ENCODE results near the gene SLC66A1. TPM values are rescaled to one million over a fixed set of nuclear protein-coding genes. Genes with fewer than 3 reads are reported as not detected.

The SLC66A1 gene
- total and polyA plus RNA-seq, 2 donors (not counting 3 experiments of a cell fraction or from before 2014, with no cell fraction given), result 15.3 to 32.6 TPM

GRCh38 chr1:19360432-19360831, 48.3 kb downstream of the SLC66A1 start:
- CTCF ChIA-PET, result no interaction called here
- Histone ChIP-seq H3K4me2 (ENCODE audit: insufficient read depth, low read length) (no peak overlapping the region), H4K20me1 (replicated peaks; ENCODE audit: control insufficient read depth, extremely low read depth, insufficient read depth, low read length) (no peaks in the 10 kb centered on the region)

More at GRCh38 chr1:19360432-19360831, 48.3 kb downstream of the SLC66A1 start:
- Histone ChIP-seq H3K27ac (ENCODE audit: insufficient read depth, low read depth, low read length) (no peak overlapping the region), H3K9ac (replicated peaks; ENCODE audit: extremely low read depth, insufficient read depth, low read length) (no peak overlapping the region), H3K27me3 (ENCODE audit: control insufficient read depth in 2 of 2, insufficient read depth in 2 of 2, low read length in 2 of 2) (no peaks in the 10 kb centered on the region), H3K79me2 (ENCODE audit: control insufficient read depth, insufficient read depth, low read length) (peaks cover 5% of the 10 kb centered on the region), H3K4me1 (ENCODE audit: control insufficient read depth, extremely low read depth, insufficient read depth, low read length) (no peaks in the 10 kb centered on the region), H2AFZ (ENCODE audit: low read depth, low read length) (no peak overlapping the region), H3K4me3 (replicated peaks in 1 of 3; ENCODE audit: insufficient read depth in 1 of 3, low read depth in 1 of 3, low read length in 3 of 3) (no peak overlapping the region), H3K9me1 (replicated peaks; ENCODE audit: control insufficient read depth, extremely low read depth, insufficient read depth, low read length) (no peaks in the 10 kb centered on the region), H3K9me3 (replicated peaks; ENCODE audit: control insufficient read depth, insufficient read depth, low read length) (no peaks in the 10 kb centered on the region), H3K36me3 (ENCODE audit: control insufficient read depth in 2 of 2, extremely low read depth in 1 of 2, insufficient read depth in 2 of 2, low read length in 2 of 2) (peaks cover 0 to 21% of the 10 kb centered on the region in 2 experiments)
- dilution Hi-C loops (cut with MboI; ENCODE audit: extremely low pct_ligation_motif_present, low sequenced_read_pairs), result no loop called here
- no peak for FAIRE-seq
- BruUV-seq (replicated peaks), result no TSS peak
- intact Hi-C loops (cut with micrococcal nuclease), result no loop called here
- TF ChIP-seq FOS (IDR thresholded peaks at IDR 0.05; ENCODE audit: borderline replicate concordance, insufficient read depth, low read length) (no peak), MAX (IDR thresholded peaks at IDR 0.05; ENCODE audit: insufficient read depth, insufficient read length) (no peak), EZH2 (IDR thresholded peaks at IDR 0.05; ENCODE audit: borderline replicate concordance, low read depth, low read length, severe bottlenecking) (no peak), MYC (IDR thresholded peaks at IDR 0.05; ENCODE audit: low read depth, low read length) (no peak), CTCF (IDR thresholded peaks at IDR 0.05; ENCODE audit: extremely low read depth in 1 of 2, insufficient read depth in 1 of 2, low read depth in 1 of 2, low read length in 2 of 2) (no peak), JUN (IDR thresholded peaks at IDR 0.05; ENCODE audit: borderline replicate concordance, insufficient read depth, insufficient read length, low read depth) (no peak), POLR2AphosphoS5 (IDR thresholded peaks at IDR 0.05; ENCODE audit: insufficient read depth, low read depth, low read length) (no peak), POLR2A (IDR thresholded peaks at IDR 0.05; ENCODE audit: low read depth, low read length) (no peak), GATA2 (IDR thresholded peaks at IDR 0.05; ENCODE audit: insufficient read depth, insufficient read length, low read depth, low read length) (no peak)
- POLR2A ChIA-PET, result no interaction called here
- no peak for DNase-seq (ENCODE audit: low read depth, low spot score)

Measured in endothelial cell of umbilical vein (primary cell).